B cell (primary cell): Measurements from ENCODE around the gene ING5.

Experiments used
- EZH2 ChIP-seq: IDR thresholded peaks from 2 replicates; pipeline ENCODE4 v1.6.1; 2012; ENCODE audit warnings: borderline replicate concordance, low read depth, mild to moderate bottlenecking, moderate library complexity, low read length; ENCODE audit not compliant: insufficient read depth, poor library complexity, severe bottlenecking
- TF ChIP-seq, protein P1 (sequence below): fragments of 200-600 bp; IDR thresholded peaks from one replicate; pipeline ENCODE4 v1.8.0; 2022; ENCODE audit warnings: antibody characterized with exemption, mild to moderate bottlenecking

GRCh38 chr2:241653210-241653750 is 48.6 kb upstream of the ING5 start:
- TF ChIP-seq, protein P1, sequence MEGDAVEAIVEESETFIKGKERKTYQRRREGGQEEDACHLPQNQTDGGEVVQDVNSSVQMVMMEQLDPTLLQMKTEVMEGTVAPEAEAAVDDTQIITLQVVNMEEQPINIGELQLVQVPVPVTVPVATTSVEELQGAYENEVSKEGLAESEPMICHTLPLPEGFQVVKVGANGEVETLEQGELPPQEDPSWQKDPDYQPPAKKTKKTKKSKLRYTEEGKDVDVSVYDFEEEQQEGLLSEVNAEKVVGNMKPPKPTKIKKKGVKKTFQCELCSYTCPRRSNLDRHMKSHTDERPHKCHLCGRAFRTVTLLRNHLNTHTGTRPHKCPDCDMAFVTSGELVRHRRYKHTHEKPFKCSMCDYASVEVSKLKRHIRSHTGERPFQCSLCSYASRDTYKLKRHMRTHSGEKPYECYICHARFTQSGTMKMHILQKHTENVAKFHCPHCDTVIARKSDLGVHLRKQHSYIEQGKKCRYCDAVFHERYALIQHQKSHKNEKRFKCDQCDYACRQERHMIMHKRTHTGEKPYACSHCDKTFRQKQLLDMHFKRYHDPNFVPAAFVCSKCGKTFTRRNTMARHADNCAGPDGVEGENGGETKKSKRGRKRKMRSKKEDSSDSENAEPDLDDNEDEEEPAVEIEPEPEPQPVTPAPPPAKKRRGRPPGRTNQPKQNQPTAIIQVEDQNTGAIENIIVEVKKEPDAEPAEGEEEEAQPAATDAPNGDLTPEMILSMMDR, result no peak
- TF ChIP-seq EZH2, result no peak
